Neuron (in vitro differentiated cells): ENCODE data around the gene RNF214.

Source experiments
- H2AFZ ChIP-seq: one replicate; pipeline ENCODE4 v1.6.1; 2013; ENCODE audit warnings: low read depth, mild to moderate bottlenecking, inconsistent platforms, low read length, moderate library complexity
- H3K27me3 ChIP-seq: one replicate; pipeline ENCODE4 v1.6.1; 2013; ENCODE audit warnings: low read length; ENCODE audit not compliant: insufficient read depth
- H3K36me3 ChIP-seq: one replicate; pipeline ENCODE4 v1.6.1; 2013; ENCODE audit warnings: low read length; ENCODE audit not compliant: insufficient read depth
- H3K4me1 ChIP-seq: one replicate; pipeline ENCODE4 v1.6.1; 2013; ENCODE audit warnings: low read length; ENCODE audit not compliant: insufficient read depth
- H3K4me3 ChIP-seq: 2 replicates; pipeline ENCODE4 v1.5.1; 2013; ENCODE audit warnings: mild to moderate bottlenecking, low read length, moderate library complexity
- H3K9me3 ChIP-seq: one replicate; pipeline ENCODE4 v1.6.1; 2013; ENCODE audit warnings: low read length

The RNF214 gene

DNA sequence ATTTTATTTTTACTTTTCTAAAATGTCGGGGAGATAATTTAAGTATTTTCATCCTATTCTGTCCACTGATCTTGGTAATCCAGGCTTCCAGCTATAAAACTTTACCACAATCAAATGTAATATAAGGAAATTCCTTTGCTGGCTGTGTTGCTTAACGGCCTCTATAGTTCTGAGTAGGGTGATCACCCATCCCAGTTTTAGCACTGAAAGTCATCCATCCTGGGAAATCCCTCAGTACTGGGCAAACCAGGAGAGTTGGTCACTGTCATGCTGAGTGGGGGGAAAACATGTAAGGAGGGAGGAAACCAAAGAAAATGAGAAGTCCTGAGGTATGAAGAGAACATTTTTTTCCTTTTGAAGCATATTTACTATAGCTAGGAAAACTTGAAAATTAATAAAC, 45.9 kb downstream of the RNF214 start:
- H3K4me3 ChIP-seq, result no peak overlapping the region
- H3K36me3 ChIP-seq, result peaks cover 43% of the 10 kb centered on the region
- no peaks in the 10 kb centered on the region for H3K9me3 ChIP-seq
- no peaks in the 10 kb centered on the region for H3K4me1 ChIP-seq
- no peaks in the 10 kb centered on the region for H3K27me3 ChIP-seq
- no peak overlapping the region for H2AFZ ChIP-seq

DNA sequence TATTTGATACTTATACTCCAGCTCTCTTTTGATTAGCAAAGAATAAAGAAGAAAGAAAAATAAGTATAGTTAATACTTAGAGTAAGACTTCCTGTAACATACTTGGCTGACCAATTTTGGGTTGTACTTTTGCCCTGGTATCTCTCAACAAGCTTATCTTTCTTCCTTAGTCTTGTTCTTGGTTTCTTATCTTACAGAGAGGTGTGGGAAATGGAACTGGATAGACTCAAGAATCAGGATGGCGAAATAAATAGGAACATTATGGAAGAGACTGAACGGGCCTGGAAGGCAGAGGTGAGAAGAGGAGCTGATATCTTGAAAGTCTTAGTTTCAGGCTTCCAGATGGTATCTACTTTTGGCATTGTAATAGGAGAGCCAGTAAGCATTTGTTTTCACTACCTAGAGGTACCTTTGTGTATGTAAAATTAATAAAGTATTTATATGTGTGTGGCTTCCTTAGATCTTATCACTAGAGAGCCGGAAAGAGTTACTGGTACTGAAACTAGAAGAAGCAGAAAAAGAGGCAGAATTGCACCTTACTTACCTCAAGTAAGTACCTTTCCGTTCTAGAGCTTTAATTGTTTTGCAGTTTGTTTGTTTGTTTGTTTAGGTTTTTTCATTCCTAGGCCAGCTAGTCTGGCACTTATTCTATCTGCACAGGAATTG, 47.4 kb downstream of the RNF214 start:
- H2AFZ ChIP-seq, result no peak overlapping the region
- H3K27me3 ChIP-seq, result no peaks in the 10 kb centered on the region
- H3K4me3 ChIP-seq, result no peak overlapping the region
- peaks cover 52% of the 10 kb centered on the region for H3K36me3 ChIP-seq
- H3K4me1 ChIP-seq, result no peaks in the 10 kb centered on the region
- H3K9me3 ChIP-seq, result no peaks in the 10 kb centered on the region

DNA sequence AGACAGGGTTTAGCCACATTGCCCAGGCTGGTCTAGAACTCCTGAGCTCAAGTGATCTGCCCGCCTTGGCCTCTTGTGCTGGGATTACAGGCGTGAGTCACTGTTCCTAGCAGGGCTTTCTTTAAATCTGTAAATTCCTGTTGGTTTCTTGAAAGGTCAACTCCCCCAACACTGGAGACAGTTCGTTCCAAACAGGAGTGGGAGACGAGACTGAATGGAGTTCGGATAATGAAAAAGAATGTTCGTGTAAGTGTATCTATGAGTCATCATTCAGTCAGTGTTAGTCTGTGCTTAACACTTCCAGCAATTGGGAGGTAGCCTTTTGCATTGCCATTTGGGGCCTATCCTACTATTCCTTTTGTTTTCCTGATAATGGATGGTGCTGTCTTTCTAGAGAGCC, 48.7 kb downstream of the RNF214 start:
- H3K27me3 ChIP-seq, result no peaks in the 10 kb centered on the region
- no peaks in the 10 kb centered on the region for H3K4me1 ChIP-seq
- peaks cover 62% of the 10 kb centered on the region for H3K36me3 ChIP-seq
- no peaks in the 10 kb centered on the region for H3K9me3 ChIP-seq
- no peak overlapping the region for H3K4me3 ChIP-seq
- no peak overlapping the region for H2AFZ ChIP-seq

DNA sequence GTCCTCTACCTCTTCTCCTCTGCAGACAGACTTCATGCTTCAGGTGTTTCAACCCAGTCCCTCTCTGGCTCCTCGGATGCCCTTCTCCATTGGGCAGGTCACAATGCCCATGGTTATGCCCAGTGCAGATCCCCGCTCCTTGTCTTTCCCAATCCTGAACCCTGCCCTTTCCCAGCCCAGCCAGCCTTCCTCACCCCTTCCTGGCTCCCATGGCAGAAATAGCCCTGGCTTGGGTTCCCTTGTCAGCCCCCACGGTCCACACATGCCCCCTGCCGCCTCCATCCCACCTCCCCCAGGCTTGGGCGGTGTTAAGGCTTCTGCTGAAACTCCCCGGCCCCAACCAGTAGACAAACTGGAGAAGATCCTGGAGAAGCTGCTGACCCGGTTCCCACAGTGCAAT, 49.4 kb downstream of the RNF214 start:
- no peak overlapping the region for H3K4me3 ChIP-seq
- no peak overlapping the region for H2AFZ ChIP-seq
- no peaks in the 10 kb centered on the region for H3K9me3 ChIP-seq
- H3K36me3 ChIP-seq, result peaks cover 68% of the 10 kb centered on the region
- H3K27me3 ChIP-seq, result no peaks in the 10 kb centered on the region
- no peaks in the 10 kb centered on the region for H3K4me1 ChIP-seq

DNA sequence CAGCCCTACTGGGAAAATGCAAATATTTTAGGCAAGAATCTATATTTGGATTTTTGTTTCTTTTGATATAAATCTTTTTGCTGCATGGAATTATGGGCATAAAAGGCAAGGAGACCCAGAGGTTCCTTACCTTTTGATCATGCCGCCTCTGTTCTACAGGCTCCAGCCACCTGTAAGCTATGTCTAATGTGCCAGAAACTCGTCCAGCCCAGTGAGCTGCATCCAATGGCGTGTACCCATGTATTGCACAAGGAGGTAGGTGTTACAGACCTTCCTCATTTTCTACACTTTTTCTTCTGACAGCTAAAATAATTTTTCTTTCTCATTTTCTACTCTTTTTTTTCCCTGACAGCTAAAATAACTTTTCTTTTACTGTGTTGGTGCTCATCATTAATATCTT, 50.5 kb downstream of the RNF214 start:
- Histone ChIP-seq H3K36me3 (peaks cover 77% of the 10 kb centered on the region), H3K9me3 (no peaks in the 10 kb centered on the region), H3K4me1 (no peaks in the 10 kb centered on the region), H3K27me3 (no peaks in the 10 kb centered on the region), H3K4me3 (no peak overlapping the region), H2AFZ (no peak overlapping the region)

DNA sequence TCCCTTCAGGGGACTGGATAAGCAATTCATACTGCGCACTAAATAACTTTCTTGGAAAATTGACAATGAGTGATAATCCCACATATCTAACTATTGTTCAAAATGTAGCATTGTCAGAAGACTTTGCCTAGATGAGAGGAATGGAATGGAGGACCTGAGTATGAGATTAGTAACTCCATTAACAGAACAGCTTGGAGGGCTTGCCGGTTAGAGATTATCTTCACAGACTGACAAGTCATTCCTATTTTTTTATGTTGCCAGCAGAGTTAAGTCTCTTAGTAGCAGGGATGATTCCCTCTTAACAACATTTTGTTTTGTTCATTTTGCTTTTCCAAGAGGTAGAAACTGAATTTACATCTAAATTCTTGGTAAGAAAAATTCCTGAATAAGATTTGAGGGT, 51.6 kb downstream of the RNF214 start:
- Histone ChIP-seq H3K9me3 (no peaks in the 10 kb centered on the region), H3K36me3 (peaks cover 88% of the 10 kb centered on the region), H3K4me3 (no peak overlapping the region), H3K4me1 (no peaks in the 10 kb centered on the region), H3K27me3 (no peaks in the 10 kb centered on the region), H2AFZ (no peak overlapping the region)

DNA sequence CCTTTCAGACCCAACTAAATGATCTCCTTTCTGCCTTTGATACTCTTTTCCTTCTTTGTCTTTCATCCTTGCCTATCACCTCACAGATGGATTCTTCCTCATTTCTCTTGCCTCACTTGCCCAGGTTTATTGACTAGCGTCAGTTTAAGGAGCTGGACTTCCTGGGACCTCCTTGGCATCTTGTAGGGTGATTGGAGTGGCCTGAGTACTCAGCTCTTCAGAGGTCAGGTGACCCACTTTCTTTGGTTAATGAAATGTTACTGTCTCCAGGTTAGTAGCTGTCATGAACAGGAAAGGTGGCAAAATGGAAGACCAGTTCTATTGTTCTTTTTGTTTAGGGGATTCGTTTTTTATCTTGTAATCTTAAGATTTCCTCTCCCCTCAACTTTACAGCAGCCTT, 54.1 kb downstream of the RNF214 start:
- H3K9me3 ChIP-seq, result no peaks in the 10 kb centered on the region
- H3K4me3 ChIP-seq, result no peak overlapping the region
- peaks cover 92% of the 10 kb centered on the region for H3K36me3 ChIP-seq
- no peaks in the 10 kb centered on the region for H3K27me3 ChIP-seq
- H2AFZ ChIP-seq, result no peak overlapping the region
- no peaks in the 10 kb centered on the region for H3K4me1 ChIP-seq

DNA sequence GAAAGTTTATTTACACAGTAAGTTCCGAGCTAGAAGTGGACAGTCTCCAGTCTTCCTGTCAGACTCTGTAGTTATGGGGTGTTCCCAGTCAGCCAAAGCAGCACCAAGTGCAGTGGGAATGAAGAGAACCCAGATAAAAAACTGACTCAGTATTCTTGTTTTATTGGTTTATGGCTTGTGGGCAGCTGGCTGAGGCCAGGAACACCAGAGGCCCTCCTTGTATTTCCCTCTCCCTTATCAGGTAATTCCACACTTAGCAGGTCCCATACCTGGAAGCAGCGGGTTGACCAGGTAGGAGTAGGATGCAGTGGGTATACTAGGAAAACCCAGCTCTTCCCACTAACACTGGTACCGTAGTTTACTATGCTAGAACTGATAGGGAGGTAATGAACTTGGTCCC, 55.2 kb downstream of the RNF214 start:
- peaks cover 88% of the 10 kb centered on the region for H3K36me3 ChIP-seq
- H3K9me3 ChIP-seq, result no peaks in the 10 kb centered on the region
- H3K4me1 ChIP-seq, result no peaks in the 10 kb centered on the region

DNA sequence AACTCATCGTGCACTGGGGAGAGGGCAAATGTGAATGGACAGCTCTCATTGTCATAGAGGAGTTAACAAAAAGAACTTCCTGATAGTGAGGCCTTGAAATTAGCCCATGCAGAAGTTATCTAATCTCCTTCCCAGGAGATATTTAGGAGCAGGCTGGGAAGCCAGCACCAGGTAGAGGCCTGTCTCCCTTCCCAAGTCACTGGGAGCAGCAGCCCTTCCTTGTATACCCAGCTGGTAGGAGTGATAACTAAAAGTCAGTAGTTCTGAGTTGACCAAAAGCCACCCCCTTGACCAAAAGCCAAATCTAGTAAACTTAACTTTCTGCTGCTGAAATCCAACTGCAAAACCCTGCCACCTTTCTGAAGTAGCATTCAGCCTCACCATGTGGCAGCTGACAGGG, 57.3 kb downstream of the RNF214 start:
- no peaks in the 10 kb centered on the region for H3K9me3 ChIP-seq
- no peak overlapping the region for H2AFZ ChIP-seq
- H3K27me3 ChIP-seq, result no peaks in the 10 kb centered on the region
- H3K4me3 ChIP-seq, result no peak overlapping the region
- H3K4me1 ChIP-seq, result no peaks in the 10 kb centered on the region
- peaks cover 80% of the 10 kb centered on the region for H3K36me3 ChIP-seq

More for the DNA sequence above, 55.2 kb downstream of the RNF214 start:
- no peak overlapping the region for H2AFZ ChIP-seq
- no peaks in the 10 kb centered on the region for H3K27me3 ChIP-seq
- H3K4me3 ChIP-seq, result no peak overlapping the region

DNA sequence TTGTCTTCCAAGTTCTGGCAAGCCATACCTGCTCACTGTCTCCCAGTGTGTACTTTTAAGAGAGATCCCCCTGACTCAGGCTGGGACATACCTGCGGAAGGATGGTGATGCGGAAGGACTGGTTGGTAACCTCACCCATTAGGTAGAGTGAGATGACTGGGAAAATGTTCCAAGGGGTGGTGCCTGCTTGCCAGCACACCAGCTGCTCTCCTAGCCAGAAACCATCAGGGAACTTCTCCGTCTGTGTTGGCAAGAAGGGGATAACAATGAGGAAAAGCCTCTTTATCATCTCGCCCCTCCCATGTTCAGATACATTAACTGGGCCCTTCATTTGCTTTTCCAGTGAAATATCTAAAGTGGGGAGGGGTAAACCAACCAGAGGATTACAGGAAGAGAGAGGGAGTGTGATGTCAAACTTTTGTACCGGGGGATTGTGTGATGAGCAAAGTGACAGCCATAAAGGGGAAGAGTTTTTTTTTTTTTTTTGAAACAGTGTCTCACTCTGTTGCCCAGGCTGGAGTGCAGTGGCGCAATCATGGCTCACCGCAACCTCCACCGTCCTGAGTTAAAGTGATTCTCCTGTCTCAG, 58.4 kb downstream of the RNF214 start, which contains the start of gene BACE1-AS:
TSS of gene BACE1-AS (plus strand) at position 538 of the 588 bp plus-strand sequence.
- Histone ChIP-seq H2AFZ (no peak within 1 kb of the TSS), H3K27me3 (no peaks in the 10 kb centered on the region), H3K4me1 (no peaks in the 10 kb centered on the region), H3K36me3 (peaks cover 80% of the 10 kb centered on the region), H3K9me3 (no peaks in the 10 kb centered on the region), H3K4me3 (no peak within 1 kb of the TSS)

DNA sequence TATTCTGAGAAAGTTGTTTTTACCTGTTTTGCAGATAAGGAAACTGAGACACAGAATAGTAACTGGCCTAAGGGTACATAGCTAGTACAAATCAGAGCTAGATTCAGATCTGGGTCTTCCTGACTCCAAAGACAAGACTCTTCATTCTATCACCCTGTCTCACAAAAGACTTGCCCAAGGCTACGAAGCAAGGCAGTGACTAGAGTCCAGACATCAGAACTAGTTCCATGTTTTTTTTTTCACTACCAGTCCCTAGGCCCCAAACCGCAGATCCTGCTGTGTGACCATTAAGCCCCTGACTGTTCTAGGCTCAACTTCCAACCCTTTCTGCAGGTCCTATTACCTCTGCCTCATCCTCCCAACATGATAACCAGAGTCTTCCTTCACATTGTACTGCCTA, 60.1 kb downstream of the RNF214 start:
- H3K9me3 ChIP-seq, result no peaks in the 10 kb centered on the region
- H3K36me3 ChIP-seq, result peaks cover 68% of the 10 kb centered on the region
- no peaks in the 10 kb centered on the region for H3K4me1 ChIP-seq
- H2AFZ ChIP-seq, result no peak overlapping the region
- H3K4me3 ChIP-seq, result no peak overlapping the region
- H3K27me3 ChIP-seq, result no peaks in the 10 kb centered on the region

DNA sequence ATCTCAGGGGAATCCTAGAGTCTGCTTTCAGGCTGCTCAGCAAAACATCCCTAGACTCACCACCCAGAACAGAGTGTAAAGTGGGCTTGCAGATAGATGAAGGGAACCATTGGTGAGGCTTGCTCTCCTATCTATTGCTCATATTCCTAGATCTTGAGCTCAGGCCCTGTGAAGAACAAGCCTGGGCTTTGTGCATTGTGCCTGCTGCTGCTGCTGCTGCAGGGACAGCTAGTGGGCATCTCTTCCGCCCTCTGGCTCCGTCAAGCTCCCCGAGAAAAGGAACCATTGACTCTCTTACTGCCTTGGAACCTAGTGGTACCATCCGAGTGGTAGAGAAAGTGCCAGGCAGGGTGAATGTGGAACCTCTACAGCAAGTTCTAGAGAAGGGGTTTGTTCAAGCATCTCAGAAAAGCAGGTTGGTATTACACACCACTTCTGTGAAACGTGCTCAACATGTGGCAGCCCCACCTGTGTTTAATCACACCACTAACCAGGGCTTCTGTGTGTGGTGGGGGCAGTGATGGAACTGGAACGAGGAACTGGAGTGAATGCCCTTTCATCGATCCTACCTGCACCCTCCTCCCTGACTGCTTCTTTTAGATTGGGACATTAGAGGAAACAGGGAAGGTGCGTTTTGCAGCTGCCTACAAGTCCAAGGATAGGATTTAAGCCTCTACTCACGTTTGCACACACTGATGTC, 63.1 kb downstream of the RNF214 start:
- Histone ChIP-seq H3K9me3 (no peaks in the 10 kb centered on the region), H3K27me3 (no peaks in the 10 kb centered on the region), H3K36me3 (peaks cover 38% of the 10 kb centered on the region), H3K4me1 (peaks cover 16% of the 10 kb centered on the region), H2AFZ (no peak overlapping the region), H3K4me3 (no peak overlapping the region)

DNA sequence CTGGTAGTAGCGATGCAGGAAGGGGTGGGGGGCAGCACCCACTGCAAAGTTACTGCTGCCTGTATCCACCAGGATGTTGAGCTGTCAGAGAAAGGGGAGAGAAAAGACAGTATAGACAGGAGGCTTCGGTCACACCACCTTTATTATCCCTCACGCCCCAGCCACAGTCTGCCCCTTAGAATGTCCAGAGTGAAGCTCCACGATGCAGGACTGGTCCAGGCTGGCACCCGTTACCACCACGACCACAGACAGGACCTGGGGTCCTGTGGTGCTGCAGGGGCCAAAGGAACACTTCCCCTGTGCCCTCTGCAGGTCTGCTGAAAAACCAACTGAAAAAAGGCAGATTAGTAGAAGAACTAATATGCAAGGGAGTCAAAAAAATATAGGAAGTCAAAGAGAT, 64.4 kb downstream of the RNF214 start:
- H3K36me3 ChIP-seq, result peaks cover 28% of the 10 kb centered on the region
- no peaks in the 10 kb centered on the region for H3K27me3 ChIP-seq
- H3K9me3 ChIP-seq, result no peaks in the 10 kb centered on the region
- H3K4me1 ChIP-seq, result peaks cover 19% of the 10 kb centered on the region
- H3K4me3 ChIP-seq, result no peak overlapping the region
- H2AFZ ChIP-seq, result no peak overlapping the region
